Measurements from ENCODE around the gene LENEP. TPM values are rescaled to one million over a fixed set of nuclear protein-coding genes. Genes with fewer than 3 reads are reported as not detected.

LENEP gene
- polyA plus RNA-seq, 2 donors: 0.22 TPM; not detected in 1

DNA sequence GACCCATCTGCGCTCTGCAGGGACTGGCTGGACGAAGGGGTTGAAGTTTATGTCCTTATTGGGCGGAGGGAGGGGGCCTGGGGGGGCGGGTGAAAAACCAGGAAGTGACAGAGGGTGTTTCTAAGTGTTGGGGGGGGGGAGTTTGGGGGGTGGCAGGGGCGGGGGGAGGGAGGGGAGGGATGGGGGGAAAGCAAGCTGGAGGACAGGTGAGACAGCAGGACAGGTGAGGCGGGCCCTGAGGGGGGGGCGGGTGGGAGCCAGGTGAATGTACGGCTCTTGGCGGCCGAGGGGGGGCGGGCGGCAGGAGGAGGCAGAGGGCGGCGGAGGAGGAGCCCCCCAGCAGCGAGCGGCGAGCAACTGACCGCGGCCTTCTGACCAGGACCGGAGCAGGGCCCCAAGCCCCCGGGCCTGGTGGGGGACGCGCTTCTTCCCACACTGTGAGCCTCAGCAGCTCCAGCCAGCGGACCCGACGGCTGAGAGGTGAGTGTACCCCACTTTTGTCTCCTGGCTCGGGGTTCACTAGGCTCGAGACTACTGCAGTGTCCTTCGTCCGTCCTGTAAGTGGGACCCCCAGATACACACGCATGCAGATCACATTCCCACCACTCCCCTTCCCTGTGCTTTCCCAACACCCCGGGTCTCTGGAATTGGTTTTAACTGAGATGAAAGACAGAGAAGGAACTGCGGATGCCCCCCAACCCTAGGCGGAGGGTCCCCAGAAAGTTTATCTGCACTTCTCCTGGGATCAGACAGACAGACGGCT, 9.3 kb downstream of the LENEP start, which contains the start of gene ZBTB7B:
TSS of gene ZBTB7B (plus strand) at position 339 of the 763 bp plus-strand sequence. CDS start 11,859 bp downstream, outside the sequence.
- Histone ChIP-seq H3K27me3 (ENCODE audit: control insufficient read depth in 1 of 2, insufficient read depth in 2 of 2, low read length in 2 of 2) (no peaks in the 10 kb centered on the region), H3K4me3 (ENCODE audit: low read depth in 1 of 2, low read length in 2 of 2) (peak within 1 kb of the TSS; percentile 79 to 95), H3K9me3 (ENCODE audit: control insufficient read depth in 2 of 2, insufficient read depth in 1 of 2, low read depth in 1 of 2, low read length in 1 of 2) (no peaks in the 10 kb centered on the region), H3K36me3 (ENCODE audit: control insufficient read depth in 2 of 2, insufficient read depth in 2 of 2, low read length in 1 of 2) (no peaks in the 10 kb centered on the region), H3K27ac (ENCODE audit: low read depth in 2 of 2, low read length in 1 of 2) (peak within 1 kb of the TSS; percentile 98), H3K4me1 (ENCODE audit: control insufficient read depth in 2 of 2, insufficient read depth in 2 of 2, low read length in 1 of 2) (peaks cover 11 to 26% of the 10 kb centered on the region in 2 donors)
- WGBS, 2 donors: 0 to 1% methylated on average over 20 to 32 of the region's 35 CpGs

GRCh38 chr1:155003227-155003765, 9.9 kb downstream of the LENEP start:
- H3K27me3 ChIP-seq (ENCODE audit: control insufficient read depth in 1 of 2, insufficient read depth in 2 of 2, low read length in 2 of 2): no peaks in the 10 kb centered on the region
- H3K4me3 ChIP-seq (ENCODE audit: low read depth in 1 of 2, low read length in 2 of 2): peak overlapping the region; percentile 79 to 95
- peaks cover 11 to 26% of the 10 kb centered on the region in 2 donors for H3K4me1 ChIP-seq (ENCODE audit: control insufficient read depth in 2 of 2, insufficient read depth in 2 of 2, low read length in 1 of 2)
- no peaks in the 10 kb centered on the region for H3K9me3 ChIP-seq (ENCODE audit: control insufficient read depth in 2 of 2, insufficient read depth in 1 of 2, low read depth in 1 of 2, low read length in 1 of 2)
- H3K36me3 ChIP-seq (ENCODE audit: control insufficient read depth in 2 of 2, insufficient read depth in 2 of 2, low read length in 1 of 2): no peaks in the 10 kb centered on the region
- H3K27ac ChIP-seq (ENCODE audit: low read depth in 2 of 2, low read length in 1 of 2): peak overlapping the region; percentile 98
- 0% methylated on average over 33 to 37 of the region's 37 CpGs for WGBS, 2 donors

GRCh38 chr1:155003766-155004351, 10.5 kb downstream of the LENEP start:
- Histone ChIP-seq H3K4me1 (ENCODE audit: control insufficient read depth in 2 of 2, insufficient read depth in 2 of 2, low read length in 1 of 2) (peaks cover 11 to 26% of the 10 kb centered on the region in 2 donors), H3K27me3 (ENCODE audit: control insufficient read depth in 1 of 2, insufficient read depth in 2 of 2, low read length in 2 of 2) (no peaks in the 10 kb centered on the region), H3K36me3 (ENCODE audit: control insufficient read depth in 2 of 2, insufficient read depth in 2 of 2, low read length in 1 of 2) (no peaks in the 10 kb centered on the region), H3K4me3 (ENCODE audit: low read depth in 1 of 2, low read length in 2 of 2) (peak overlapping the region; percentile 79 to 95), H3K9me3 (ENCODE audit: control insufficient read depth in 2 of 2, insufficient read depth in 1 of 2, low read depth in 1 of 2, low read length in 1 of 2) (no peaks in the 10 kb centered on the region), H3K27ac (ENCODE audit: low read depth in 2 of 2, low read length in 1 of 2) (peak overlapping the region; percentile 98)
- WGBS, 2 donors: 1 to 2% methylated on average over 33 to 34 of the region's 34 CpGs

- Histone ChIP-seq H3K27me3 (ENCODE audit: control insufficient read depth in 1 of 2, insufficient read depth in 2 of 2, low read length in 2 of 2) (no peaks in the 10 kb centered on the region), H3K9me3 (ENCODE audit: control insufficient read depth in 2 of 2, insufficient read depth in 1 of 2, low read depth in 1 of 2, low read length in 1 of 2) (no peaks in the 10 kb centered on the region), H3K4me3 (ENCODE audit: low read depth in 1 of 2, low read length in 2 of 2) (peak overlapping the region; percentile 79 to 95), H3K27ac (ENCODE audit: low read depth in 2 of 2, low read length in 1 of 2) (peak overlapping the region; percentile 98), H3K36me3 (ENCODE audit: control insufficient read depth in 2 of 2, insufficient read depth in 2 of 2, low read length in 1 of 2) (no peaks in the 10 kb centered on the region), H3K4me1 (ENCODE audit: control insufficient read depth in 2 of 2, insufficient read depth in 2 of 2, low read length in 1 of 2) (peaks cover 5 to 26% of the 10 kb centered on the region in 2 donors)
- 26% methylated on average over 5 of the region's 5 CpGs for WGBS, 2 donors
Measured at GRCh38 chr1:155004352-155005075, 11.1 kb downstream of the LENEP start.

GRCh38 chr1:155005076-155006011, 12.0 kb downstream of the LENEP start:
- Histone ChIP-seq H3K27me3 (ENCODE audit: control insufficient read depth in 1 of 2, insufficient read depth in 2 of 2, low read length in 2 of 2) (no peaks in the 10 kb centered on the region), H3K4me3 (ENCODE audit: low read depth in 1 of 2, low read length in 2 of 2) (peak overlapping the region; percentile 79 to 95), H3K27ac (ENCODE audit: low read depth in 2 of 2, low read length in 1 of 2) (peak overlapping the region; percentile 98), H3K9me3 (ENCODE audit: control insufficient read depth in 2 of 2, insufficient read depth in 1 of 2, low read depth in 1 of 2, low read length in 1 of 2) (no peaks in the 10 kb centered on the region), H3K36me3 (ENCODE audit: control insufficient read depth in 2 of 2, insufficient read depth in 2 of 2, low read length in 1 of 2) (no peaks in the 10 kb centered on the region), H3K4me1 (ENCODE audit: control insufficient read depth in 2 of 2, insufficient read depth in 2 of 2, low read length in 1 of 2) (peaks cover 3 to 26% of the 10 kb centered on the region in 2 donors)
- WGBS, 2 donors: 25 to 30% methylated on average over 16 to 17 of the region's 17 CpGs

DNA sequence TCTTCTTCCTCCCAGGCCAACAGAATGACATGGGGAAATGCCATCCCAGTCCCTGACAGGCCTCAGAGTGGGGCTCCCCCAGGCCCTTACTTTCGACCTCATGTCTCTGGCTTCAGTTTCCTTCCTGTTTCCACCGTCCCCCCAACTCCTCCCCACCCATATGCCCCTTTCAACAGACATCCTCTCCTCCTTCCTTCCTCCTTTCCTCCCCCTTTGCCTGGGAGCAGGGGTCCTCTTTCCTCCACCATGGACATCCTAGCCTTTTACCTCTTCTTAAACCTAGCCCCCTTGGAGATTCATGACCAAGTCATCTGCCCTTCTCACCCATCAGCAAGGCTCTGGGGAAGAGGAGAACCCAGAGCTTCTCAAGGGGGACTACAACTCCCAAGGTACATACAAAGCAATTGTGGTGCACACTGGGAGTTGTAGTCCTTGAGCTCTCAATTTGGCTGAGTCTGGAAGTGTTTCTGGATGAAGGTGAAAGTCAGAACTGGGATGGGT, 13.3 kb downstream of the LENEP start:
- H3K27ac ChIP-seq (ENCODE audit: low read depth in 2 of 2, low read length in 1 of 2): peak overlapping the region; percentile 98
- H3K36me3 ChIP-seq (ENCODE audit: control insufficient read depth in 2 of 2, insufficient read depth in 2 of 2, low read length in 1 of 2): peaks cover 0 to 3% of the 10 kb centered on the region in 2 donors
- H3K4me1 ChIP-seq (ENCODE audit: control insufficient read depth in 2 of 2, insufficient read depth in 2 of 2, low read length in 1 of 2): peaks cover 5 to 33% of the 10 kb centered on the region in 2 donors
- no peaks in the 10 kb centered on the region for H3K27me3 ChIP-seq (ENCODE audit: control insufficient read depth in 1 of 2, insufficient read depth in 2 of 2, low read length in 2 of 2)
- H3K9me3 ChIP-seq (ENCODE audit: control insufficient read depth in 2 of 2, insufficient read depth in 1 of 2, low read depth in 1 of 2, low read length in 1 of 2): no peaks in the 10 kb centered on the region
- 30 to 31% methylated on average over 2 of the region's 2 CpGs for WGBS, 2 donors
- H3K4me3 ChIP-seq (ENCODE audit: low read depth in 1 of 2, low read length in 2 of 2): no peak overlapping the region

DNA sequence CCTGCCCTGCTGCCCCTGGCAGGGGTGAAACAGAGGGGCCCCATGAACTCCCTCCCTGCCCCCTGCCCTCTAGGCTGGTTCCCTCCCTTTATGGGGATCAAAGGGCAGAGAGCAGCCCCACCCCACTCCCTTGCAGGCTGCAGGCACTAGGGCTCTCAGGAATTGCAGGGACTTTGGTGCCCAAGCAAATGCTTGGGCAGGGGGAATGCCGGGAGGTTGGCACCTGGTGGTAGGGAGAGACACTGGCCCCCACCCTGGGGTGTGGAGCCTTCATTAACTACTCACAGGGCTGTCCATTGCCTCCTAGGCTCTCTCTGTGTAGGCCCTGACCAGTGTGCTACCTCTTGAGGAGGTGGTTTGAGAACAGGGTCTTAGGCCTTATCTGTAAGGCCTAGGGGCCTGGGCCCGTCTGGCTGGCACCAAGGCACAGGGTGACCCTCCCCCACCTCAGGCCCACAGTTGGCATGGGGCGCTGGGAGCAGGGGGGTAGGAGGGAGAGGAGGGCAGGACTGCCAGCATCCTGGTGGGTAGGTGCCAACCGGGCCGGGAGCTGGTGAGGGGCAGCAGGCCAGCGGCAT, 14.0 kb downstream of the LENEP start:
- H3K4me1 ChIP-seq (ENCODE audit: control insufficient read depth in 2 of 2, insufficient read depth in 2 of 2, low read length in 1 of 2): peaks cover 11 to 39% of the 10 kb centered on the region in 2 donors
- no peaks in the 10 kb centered on the region for H3K27me3 ChIP-seq (ENCODE audit: control insufficient read depth in 1 of 2, insufficient read depth in 2 of 2, low read length in 2 of 2)
- H3K27ac ChIP-seq (ENCODE audit: low read depth in 2 of 2, low read length in 1 of 2): peak overlapping the region; percentile 98
- peak overlapping the region in 1 of 2 donors; percentile 87 for H3K4me3 ChIP-seq (ENCODE audit: low read depth in 1 of 2, low read length in 2 of 2)
- WGBS, 2 donors: 31 to 42% methylated on average over 6 of the region's 6 CpGs
- H3K36me3 ChIP-seq (ENCODE audit: control insufficient read depth in 2 of 2, insufficient read depth in 2 of 2, low read length in 1 of 2): peaks cover 0 to 3% of the 10 kb centered on the region in 2 donors
- H3K9me3 ChIP-seq (ENCODE audit: control insufficient read depth in 2 of 2, insufficient read depth in 1 of 2, low read depth in 1 of 2, low read length in 1 of 2): no peaks in the 10 kb centered on the region

GRCh38 chr1:155008015-155008941, 14.9 kb downstream of the LENEP start:
- H3K27me3 ChIP-seq (ENCODE audit: control insufficient read depth in 1 of 2, insufficient read depth in 2 of 2, low read length in 2 of 2): no peaks in the 10 kb centered on the region

More at GRCh38 chr1:155008015-155008941, 14.9 kb downstream of the LENEP start:
- Histone ChIP-seq H3K4me1 (ENCODE audit: control insufficient read depth in 2 of 2, insufficient read depth in 2 of 2, low read length in 1 of 2) (peaks cover 11 to 47% of the 10 kb centered on the region in 2 donors), H3K4me3 (ENCODE audit: low read depth in 1 of 2, low read length in 2 of 2) (peak overlapping the region; percentile 66 to 87), H3K9me3 (ENCODE audit: control insufficient read depth in 2 of 2, insufficient read depth in 1 of 2, low read depth in 1 of 2, low read length in 1 of 2) (no peaks in the 10 kb centered on the region), H3K27ac (ENCODE audit: low read depth in 2 of 2, low read length in 1 of 2) (peak overlapping the region; percentile 98), H3K36me3 (ENCODE audit: control insufficient read depth in 2 of 2, insufficient read depth in 2 of 2, low read length in 1 of 2) (peaks cover 0 to 5% of the 10 kb centered on the region in 2 donors)
- 39 to 41% methylated on average over 14 to 16 of the region's 16 CpGs for WGBS, 2 donors

Measured in esophagus (tissue), 2 donors.